Skeletal muscle tissue (tissue), 4 donors: ENCODE data around the gene ZNF444. TPM values are rescaled to one million over a fixed set of nuclear protein-coding genes. Genes with fewer than 3 reads are reported as not detected.
"Not testable (repeated sequence)": the region's sequence is repeated elsewhere in the genome, so short reads cannot be mapped to it uniquely, and the experiment has no call there.

Experiments used
- H3K27ac ChIP-seq: one replicate; pipeline ENCODE4 v1.7.0; 2013; ENCODE audit warnings: mild to moderate bottlenecking, low read depth, low read length, inconsistent platforms
- H3K27me3 ChIP-seq, 3 donors: one replicate each; pipeline ENCODE4 v1.7.0; 2013; ENCODE audit warnings: low read length in 3 of 3; ENCODE audit not compliant: control insufficient read depth in 3 of 3, insufficient read depth in 3 of 3
- H3K36me3 ChIP-seq, 3 donors: one replicate each; pipeline ENCODE4 v1.7.0; 2013; ENCODE audit warnings: low read length in 3 of 3; ENCODE audit not compliant: control insufficient read depth in 3 of 3, insufficient read depth in 3 of 3
- H3K4me1 ChIP-seq, 3 donors: one replicate each; pipeline ENCODE4 v1.7.0; 2013; ENCODE audit warnings: low read length in 3 of 3, mild to moderate bottlenecking in 3 of 3; ENCODE audit not compliant: control insufficient read depth in 3 of 3, insufficient read depth in 3 of 3
- H3K4me3 ChIP-seq, 3 donors: one replicate each; pipeline ENCODE4 v1.7.0; 2013; ENCODE audit warnings: low read length in 3 of 3
- H3K9ac ChIP-seq, 3 donors: one replicate each; pipeline ENCODE4 v1.7.0; 2013; ENCODE audit warnings: low read length in 3 of 3, mild to moderate bottlenecking in 3 of 3, moderate library complexity in 2 of 3, low read depth in 1 of 3
- H3K9me3 ChIP-seq, 3 donors: one replicate each; pipeline ENCODE4 v1.7.0; 2013; ENCODE audit warnings: low read length in 3 of 3; ENCODE audit not compliant: control insufficient read depth in 3 of 3
- total RNA-seq: library from RNA; depleted of rRNA; stranded (reverse); fragments of >200 nt; gene quantifications from one replicate; pipeline ENCODE4 v1.2.3, GENCODE V29; 2014
- donor health status: Osteomylitis.

The ZNF444 gene
- total RNA-seq, 1 donor from 2014 or later = 7.3 TPM

DNA sequence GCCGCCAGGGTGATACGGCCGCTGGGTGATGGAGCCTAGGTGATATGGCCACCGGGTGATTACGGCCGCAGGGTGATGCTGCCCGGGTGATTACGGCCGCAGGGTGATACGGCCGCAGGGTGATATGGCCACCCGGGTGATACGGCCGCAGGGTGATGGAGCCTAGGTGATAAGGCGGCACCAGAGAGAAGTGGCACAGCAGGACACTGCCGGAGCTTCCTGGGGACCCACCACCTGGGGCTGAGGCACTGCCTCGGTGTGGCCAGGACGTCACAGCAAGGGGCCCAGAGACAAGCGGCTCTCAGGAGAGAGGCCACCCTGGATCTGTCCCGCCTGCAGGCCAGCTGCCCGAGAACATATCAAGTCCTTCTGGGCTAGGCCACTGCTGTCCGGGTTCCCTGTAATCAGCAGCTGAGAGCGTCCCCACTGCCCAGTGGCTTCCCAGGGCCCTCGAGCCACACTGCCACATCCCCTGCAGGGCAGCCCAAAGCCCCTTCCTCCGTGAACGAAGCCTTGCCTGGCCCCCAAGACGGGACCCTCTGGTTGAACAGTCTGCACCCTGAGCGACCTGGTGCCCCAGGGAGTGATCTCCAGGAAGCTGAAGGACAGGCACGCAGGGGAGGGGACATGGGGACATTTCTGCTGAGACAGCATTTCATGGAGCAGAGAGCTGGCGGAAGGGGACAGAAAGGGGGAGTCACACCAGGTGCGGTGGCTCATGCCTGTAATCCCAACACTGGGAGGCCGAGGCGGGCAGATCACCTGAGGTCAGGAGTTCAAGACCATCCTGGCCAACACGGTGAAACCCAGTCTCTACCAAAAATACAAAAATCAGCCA lies 42.1 kb upstream of the ZNF444 start:
- Histone ChIP-seq H3K9me3 (no peaks in the 10 kb centered on the region), H3K27me3 (no peaks in the 10 kb centered on the region), H3K27ac (no peak overlapping the region), H3K36me3 (peaks cover 7 to 19% (median 18%) of the 10 kb centered on the region in 3 donors), H3K4me1 (peaks cover 0 to 3% (median 2%) of the 10 kb centered on the region in 3 donors), H3K9ac (no peak overlapping the region), H3K4me3 (no peak overlapping the region)

DNA sequence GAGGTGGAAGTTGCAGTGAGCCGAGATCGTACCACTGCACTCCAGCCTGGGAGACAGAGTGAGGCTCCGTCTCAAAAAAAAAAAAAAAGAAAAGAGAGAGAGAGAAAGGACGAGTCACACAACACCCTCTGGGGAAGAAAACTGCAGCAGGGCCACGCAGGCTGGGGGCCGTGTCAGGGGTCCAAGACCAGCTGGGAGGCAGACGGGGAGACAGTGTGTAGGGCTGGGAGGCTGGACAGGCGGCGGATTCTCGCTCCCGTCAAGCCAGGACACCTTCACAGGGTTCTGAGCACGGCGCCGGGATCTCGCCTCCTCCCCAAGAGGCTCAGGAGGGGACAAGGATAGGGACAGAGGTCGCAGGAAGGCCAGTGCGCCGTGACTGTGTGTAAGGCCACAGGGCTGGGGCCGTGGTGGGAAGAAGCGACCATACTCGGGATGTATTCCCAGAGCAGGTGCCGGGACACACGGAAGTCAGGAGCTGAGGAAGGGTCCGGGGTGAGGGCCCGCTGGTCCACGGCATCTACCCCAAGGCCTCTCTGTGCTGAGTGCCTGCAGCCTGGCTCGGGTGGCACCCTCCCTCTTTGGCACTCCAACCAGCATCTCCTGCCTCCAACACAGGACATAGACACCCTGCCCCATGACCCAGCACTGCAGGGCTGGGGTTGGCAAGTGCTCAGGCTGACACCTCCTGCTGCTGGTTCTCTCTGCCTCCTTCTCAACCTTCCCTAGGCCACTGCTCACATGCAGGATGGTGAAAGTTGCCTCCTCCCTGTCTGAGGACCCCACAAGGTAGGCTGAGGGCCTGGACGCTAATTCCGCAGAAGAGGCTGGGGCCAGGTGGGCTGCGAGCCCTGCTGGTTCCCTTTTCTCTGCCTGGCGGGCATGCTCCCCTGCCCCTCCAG lies 41.2 kb upstream of the ZNF444 start:
- Histone ChIP-seq H3K27me3 (no peaks in the 10 kb centered on the region), H3K27ac (no peak overlapping the region), H3K36me3 (peaks cover 7 to 19% (median 15%) of the 10 kb centered on the region in 3 donors), H3K4me3 (no peak overlapping the region), H3K9me3 (no peaks in the 10 kb centered on the region), H3K9ac (no peak overlapping the region), H3K4me1 (peaks cover 0 to 4% (median 3%) of the 10 kb centered on the region in 3 donors)

DNA sequence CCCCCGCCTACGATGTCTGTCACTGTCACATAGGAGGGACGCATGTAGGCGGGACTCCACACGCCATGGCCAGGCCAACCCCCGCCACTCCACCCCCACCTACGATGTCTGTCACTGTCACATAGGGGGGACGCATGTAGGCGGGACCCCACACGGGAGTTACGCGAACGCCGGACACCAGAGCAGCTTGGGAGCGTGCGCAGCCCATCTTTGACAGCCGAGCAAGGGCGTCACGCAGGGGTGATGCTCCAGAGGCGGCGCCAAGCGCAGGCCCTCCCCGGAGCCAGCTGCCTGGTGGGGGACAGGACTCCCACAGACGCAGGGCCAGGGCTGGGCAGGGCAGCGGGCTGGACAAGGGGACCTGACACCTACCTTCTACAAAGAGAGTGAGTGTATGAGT lies 40.0 kb upstream of the ZNF444 start:
- Histone ChIP-seq H3K27ac (no peak overlapping the region), H3K4me3 (no peak overlapping the region), H3K36me3 (peaks cover 7 to 15% (median 15%) of the 10 kb centered on the region in 3 donors), H3K9me3 (no peaks in the 10 kb centered on the region), H3K4me1 (peaks cover 7 to 11% (median 8%) of the 10 kb centered on the region in 3 donors), H3K9ac (no peak overlapping the region), H3K27me3 (no peaks in the 10 kb centered on the region)

DNA sequence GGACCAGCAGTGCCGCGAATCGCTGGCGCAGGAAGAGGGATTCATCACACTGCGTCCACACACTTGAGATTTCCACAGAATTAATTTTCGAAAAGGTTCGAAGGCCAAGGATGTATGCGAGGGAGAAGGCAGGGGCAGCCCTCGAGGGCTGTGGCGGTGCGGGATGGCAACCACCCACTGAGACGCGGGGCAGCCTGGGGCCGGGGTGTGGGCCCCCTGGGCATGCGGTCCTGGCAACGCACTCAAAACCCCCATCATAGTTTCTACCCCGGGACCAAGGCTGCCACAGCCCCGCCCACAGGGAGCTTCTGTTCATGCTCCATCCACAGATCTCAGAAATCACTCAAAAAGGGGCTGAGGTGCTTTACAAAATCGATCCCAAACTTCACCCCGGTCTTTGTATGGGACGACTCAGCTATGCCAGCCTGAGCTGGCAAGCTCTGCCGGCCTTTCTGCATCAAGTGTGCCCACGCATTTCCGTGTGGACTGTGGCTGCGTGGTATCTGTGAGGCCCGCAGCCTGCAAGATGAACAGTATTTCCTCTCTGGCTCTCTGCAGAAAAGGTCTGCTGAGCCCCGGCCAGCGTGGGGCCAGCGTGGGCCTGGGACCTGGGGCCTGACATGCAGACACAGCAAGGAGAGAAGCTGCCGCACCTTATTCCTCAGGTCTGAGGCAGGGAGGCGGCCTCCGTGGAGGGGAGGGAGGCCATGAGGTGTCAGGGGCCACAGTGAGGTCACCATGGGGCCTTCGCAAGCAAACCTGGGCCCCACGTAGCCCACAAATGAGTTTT lies 39.1 kb upstream of the ZNF444 start:
- peaks cover 7 to 17% (median 15%) of the 10 kb centered on the region in 3 donors for H3K36me3 ChIP-seq
- peaks cover 10 to 14% (median 11%) of the 10 kb centered on the region in 3 donors for H3K4me1 ChIP-seq
- H3K27ac ChIP-seq = no peak overlapping the region
- no peaks in the 10 kb centered on the region for H3K27me3 ChIP-seq
- H3K9ac ChIP-seq = no peak overlapping the region
- no peaks in the 10 kb centered on the region for H3K9me3 ChIP-seq
- no peak overlapping the region for H3K4me3 ChIP-seq

DNA sequence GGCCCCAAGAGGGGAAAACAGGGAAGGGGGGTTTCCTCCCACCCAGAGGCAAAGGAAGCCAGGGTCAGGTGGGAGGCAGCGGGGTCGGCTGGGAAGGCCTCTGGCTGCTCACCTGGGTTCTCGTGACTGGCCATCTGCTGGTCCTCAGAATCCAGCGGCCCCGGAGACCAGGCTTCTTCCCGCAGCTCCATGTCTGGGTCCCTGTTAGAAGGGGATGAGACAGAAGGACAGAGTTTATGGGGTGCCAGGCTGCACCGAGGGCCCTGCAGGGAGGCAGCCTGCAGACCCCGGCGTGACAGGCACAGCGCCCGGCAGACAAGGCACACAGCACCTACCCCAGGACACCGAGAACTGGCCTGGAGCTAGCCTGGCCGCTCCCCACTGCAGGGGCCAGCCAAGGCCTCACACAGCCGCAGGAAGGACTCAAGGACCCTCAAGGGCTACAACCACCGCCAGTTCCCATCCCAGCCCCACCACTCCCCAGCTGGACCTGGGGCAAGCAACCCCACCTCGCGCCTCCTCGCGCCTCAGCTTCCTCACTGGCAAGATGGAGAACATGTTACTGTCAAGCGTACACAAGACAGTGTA lies 38.0 kb upstream of the ZNF444 start:
- no peak overlapping the region for H3K4me3 ChIP-seq
- no peak overlapping the region for H3K27ac ChIP-seq
- H3K27me3 ChIP-seq = no peaks in the 10 kb centered on the region
- no peaks in the 10 kb centered on the region for H3K9me3 ChIP-seq
- peaks cover 6 to 17% (median 15%) of the 10 kb centered on the region in 3 donors for H3K36me3 ChIP-seq
- H3K9ac ChIP-seq = no peak overlapping the region
- H3K4me1 ChIP-seq = peaks cover 10 to 19% (median 17%) of the 10 kb centered on the region in 3 donors

DNA sequence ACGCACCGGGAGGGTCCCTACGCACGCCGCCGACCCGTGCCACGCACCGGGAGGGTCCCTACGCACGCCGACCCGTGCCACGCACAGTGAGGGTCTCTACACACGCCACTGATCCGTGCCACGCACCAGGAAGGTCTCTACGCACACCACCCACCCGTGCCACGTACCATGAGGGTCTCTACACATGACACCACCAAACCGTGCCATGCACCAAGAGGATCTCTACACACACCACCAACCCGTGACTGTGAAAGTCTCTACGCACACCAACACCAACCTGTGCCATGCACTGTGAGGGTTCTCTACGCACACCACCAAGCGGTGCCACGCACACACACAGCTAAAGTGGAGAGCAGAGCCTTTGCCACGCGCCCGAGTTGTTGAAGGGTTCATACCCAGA lies 36.7 kb upstream of the ZNF444 start:
- no peaks in the 10 kb centered on the region for H3K9me3 ChIP-seq
- H3K27me3 ChIP-seq = no peaks in the 10 kb centered on the region
- no peak overlapping the region for H3K27ac ChIP-seq
- H3K4me3 ChIP-seq = no peak overlapping the region
- peaks cover 22 to 31% (median 29%) of the 10 kb centered on the region in 3 donors for H3K4me1 ChIP-seq
- H3K9ac ChIP-seq = peak overlapping the region in 1 of 3 donors; percentile 1
- peaks cover 3 to 15% (median 11%) of the 10 kb centered on the region in 3 donors for H3K36me3 ChIP-seq

DNA sequence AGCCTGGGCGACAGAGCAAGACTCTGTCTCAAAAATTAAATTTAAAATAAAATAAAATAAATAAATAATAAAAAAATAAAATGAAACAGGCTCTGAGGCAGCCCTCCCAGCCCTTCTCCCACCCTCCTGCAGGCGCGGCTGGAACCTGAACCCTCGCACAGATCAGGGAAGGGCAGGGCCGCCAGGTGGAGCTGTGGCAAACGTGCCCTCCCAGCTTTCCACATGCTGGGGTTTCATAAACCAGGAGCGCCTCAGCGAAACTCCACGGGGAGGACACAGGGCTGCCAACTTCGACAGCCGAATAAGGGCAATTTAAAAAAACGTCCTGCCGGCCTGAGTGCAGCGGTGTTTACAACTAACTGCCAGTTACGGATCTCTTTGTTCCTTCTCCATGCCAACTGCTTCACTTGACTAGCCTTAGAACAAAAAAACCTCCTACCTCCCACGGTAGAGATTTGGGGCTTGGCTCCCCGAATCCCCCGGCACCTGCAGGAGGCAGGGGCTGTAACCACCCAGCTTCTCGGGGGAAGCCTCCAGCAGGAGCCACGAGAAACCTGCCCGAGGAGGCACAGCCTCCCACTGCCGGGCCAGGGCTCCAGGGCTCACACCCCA lies 35.9 kb upstream of the ZNF444 start:
- Histone ChIP-seq H3K9me3 (no peaks in the 10 kb centered on the region), H3K27ac (no peak overlapping the region), H3K4me3 (peak overlapping the region in 1 of 3 donors; percentile 29), H3K36me3 (peaks cover 3 to 11% (median 10%) of the 10 kb centered on the region in 3 donors), H3K9ac (peak overlapping the region in 2 of 3 donors; percentile 50 to 57), H3K27me3 (no peaks in the 10 kb centered on the region), H3K4me1 (peaks cover 26 to 34% (median 32%) of the 10 kb centered on the region in 3 donors)

DNA sequence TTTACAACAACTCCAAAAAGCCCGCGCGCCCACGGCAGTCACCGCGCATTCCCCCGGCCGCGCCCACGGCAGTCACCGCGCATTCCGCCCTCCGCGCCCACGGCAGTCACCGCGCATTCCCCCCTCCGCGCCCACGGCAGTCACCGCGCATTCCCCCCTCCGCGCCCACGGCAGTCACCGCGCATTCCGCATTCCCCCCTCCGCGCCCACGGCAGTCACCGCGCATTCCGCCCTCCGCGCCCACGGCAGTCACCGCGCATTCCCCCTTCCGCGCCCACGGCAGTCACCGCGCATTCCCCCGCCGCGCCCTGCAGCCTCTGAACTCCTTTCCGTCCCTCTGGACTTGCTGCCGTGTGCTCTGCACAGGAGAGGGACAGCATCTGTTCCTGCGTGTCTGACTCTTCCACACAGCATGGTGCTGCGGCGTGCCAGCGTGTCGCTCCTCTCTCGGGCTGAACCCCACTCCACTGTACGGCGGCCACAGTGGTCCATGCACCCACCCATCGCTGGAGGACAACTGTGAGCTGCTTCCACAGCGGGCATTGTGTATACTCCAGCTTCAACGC lies 35.2 kb upstream of the ZNF444 start:
- H3K27ac ChIP-seq, H3K9me3 ChIP-seq, H3K4me3 ChIP-seq, H3K27me3 ChIP-seq, H3K9ac ChIP-seq: not testable (repeated sequence)
- Histone ChIP-seq H3K36me3 (peaks cover 3 to 11% (median 7%) of the 10 kb centered on the region in 3 donors), H3K4me1 (peaks cover 34 to 41% (median 40%) of the 10 kb centered on the region in 3 donors)
